Measurements from ENCODE around the gene AADACL2.

DNA sequence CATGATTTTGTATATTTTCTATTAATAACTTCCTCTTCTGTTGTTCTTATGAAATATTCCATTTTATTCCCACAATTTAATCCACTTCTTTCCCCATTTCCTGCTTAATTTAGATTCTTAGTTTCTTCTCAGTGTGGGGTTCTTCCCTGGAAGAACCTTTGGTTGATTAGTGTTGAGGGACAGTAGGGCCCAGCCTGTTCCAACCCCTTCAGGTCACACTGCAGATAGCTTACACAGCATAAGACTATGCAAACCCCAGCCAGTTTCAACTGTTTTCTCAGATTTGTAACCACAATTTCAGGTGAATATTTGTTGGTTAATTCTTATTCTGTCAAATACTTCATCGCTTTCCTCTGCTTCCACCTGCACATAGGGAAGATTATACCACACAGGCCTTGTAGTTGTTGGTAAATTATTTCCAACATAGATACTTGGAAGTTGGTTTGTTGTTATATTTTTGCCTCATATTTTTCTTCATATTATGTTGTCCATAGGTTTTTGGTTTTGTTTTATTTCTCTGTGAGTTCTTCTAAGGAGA is 34.7 kb downstream of the AADACL2 start:
- TF ChIP-seq TEAD4 (IDR thresholded peaks at IDR 0.05) (no peak), TAF1 (IDR thresholded peaks at IDR 0.05; ENCODE audit: low read depth) (no peak)
- TF ChIP-seq, protein P1, sequence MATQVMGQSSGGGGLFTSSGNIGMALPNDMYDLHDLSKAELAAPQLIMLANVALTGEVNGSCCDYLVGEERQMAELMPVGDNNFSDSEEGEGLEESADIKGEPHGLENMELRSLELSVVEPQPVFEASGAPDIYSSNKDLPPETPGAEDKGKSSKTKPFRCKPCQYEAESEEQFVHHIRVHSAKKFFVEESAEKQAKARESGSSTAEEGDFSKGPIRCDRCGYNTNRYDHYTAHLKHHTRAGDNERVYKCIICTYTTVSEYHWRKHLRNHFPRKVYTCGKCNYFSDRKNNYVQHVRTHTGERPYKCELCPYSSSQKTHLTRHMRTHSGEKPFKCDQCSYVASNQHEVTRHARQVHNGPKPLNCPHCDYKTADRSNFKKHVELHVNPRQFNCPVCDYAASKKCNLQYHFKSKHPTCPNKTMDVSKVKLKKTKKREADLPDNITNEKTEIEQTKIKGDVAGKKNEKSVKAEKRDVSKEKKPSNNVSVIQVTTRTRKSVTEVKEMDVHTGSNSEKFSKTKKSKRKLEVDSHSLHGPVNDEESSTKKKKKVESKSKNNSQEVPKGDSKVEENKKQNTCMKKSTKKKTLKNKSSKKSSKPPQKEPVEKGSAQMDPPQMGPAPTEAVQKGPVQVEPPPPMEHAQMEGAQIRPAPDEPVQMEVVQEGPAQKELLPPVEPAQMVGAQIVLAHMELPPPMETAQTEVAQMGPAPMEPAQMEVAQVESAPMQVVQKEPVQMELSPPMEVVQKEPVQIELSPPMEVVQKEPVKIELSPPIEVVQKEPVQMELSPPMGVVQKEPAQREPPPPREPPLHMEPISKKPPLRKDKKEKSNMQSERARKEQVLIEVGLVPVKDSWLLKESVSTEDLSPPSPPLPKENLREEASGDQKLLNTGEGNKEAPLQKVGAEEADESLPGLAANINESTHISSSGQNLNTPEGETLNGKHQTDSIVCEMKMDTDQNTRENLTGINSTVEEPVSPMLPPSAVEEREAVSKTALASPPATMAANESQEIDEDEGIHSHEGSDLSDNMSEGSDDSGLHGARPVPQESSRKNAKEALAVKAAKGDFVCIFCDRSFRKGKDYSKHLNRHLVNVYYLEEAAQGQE (IDR thresholded peaks at IDR 0.05; ENCODE audit: low read depth): no peak

Measured in Ishikawa (cell line).